GM19463 (cell line): ENCODE data around the gene NFX1.
A peak's percentile ranks its signal among the peaks of the same experiment; 100 is the strongest.
"Not testable (repeated sequence)": the region's sequence is repeated elsewhere in the genome, so short reads cannot be mapped to it uniquely, and the experiment has no call there.

ENCODE experiments used
- ATAC-seq: cut with Tn5 transposase; IDR thresholded peaks from one replicate; pipeline ENCODE4 v1.9.1; 2021; ENCODE audit warnings: mild to moderate bottlenecking, moderate library complexity; ENCODE audit not compliant: unreplicated experiment

Gene NFX1

GRCh38 chr9:33354651-33355211, 64.4 kb downstream of the NFX1 start:
- no peak for ATAC-seq

GRCh38 chr9:33355933-33356332, 65.6 kb downstream of the NFX1 start:
- ATAC-seq, result no peak

GRCh38 chr9:33358641-33359040, 68.3 kb downstream of the NFX1 start:
- not testable (repeated sequence) for ATAC-seq

GRCh38 chr9:33364127-33364526, 73.8 kb downstream of the NFX1 start:
- ATAC-seq, result no peak

GRCh38 chr9:33364814-33365213, 74.5 kb downstream of the NFX1 start:
- ATAC-seq, result not testable (repeated sequence)

- no peak for ATAC-seq
Observed at GRCh38 chr9:33366979-33367480, 76.7 kb downstream of the NFX1 start.

GRCh38 chr9:33372900-33373299, 82.6 kb downstream of the NFX1 start:
- ATAC-seq, result no peak

GRCh38 chr9:33374190-33374589, 83.9 kb downstream of the NFX1 start:
- no peak for ATAC-seq

GRCh38 chr9:33374634-33375237, 84.4 kb downstream of the NFX1 start:
- ATAC-seq, result peak; percentile 42

- no peak for ATAC-seq
Observed at GRCh38 chr9:33375238-33375840, 85.0 kb downstream of the NFX1 start.

- no peak for ATAC-seq
Observed at GRCh38 chr9:33375841-33376321, 85.6 kb downstream of the NFX1 start.

- no peak for ATAC-seq
Observed at GRCh38 chr9:33377089-33377715, 86.9 kb downstream of the NFX1 start.

- ATAC-seq, result no peak
Observed at GRCh38 chr9:33378121-33378795, 87.9 kb downstream of the NFX1 start.

GRCh38 chr9:33379666-33380389, 89.5 kb downstream of the NFX1 start:
- ATAC-seq, result no peak

GRCh38 chr9:33380390-33381094, 90.2 kb downstream of the NFX1 start:
- no peak for ATAC-seq

GRCh38 chr9:33381231-33381791, 91.0 kb downstream of the NFX1 start:
- no peak for ATAC-seq

GRCh38 chr9:33382397-33382796, 92.1 kb downstream of the NFX1 start:
- not testable (repeated sequence) for ATAC-seq

- not testable (repeated sequence) for ATAC-seq
Observed at GRCh38 chr9:33383396-33383795, 93.1 kb downstream of the NFX1 start.

GRCh38 chr9:33385536-33385935, 95.2 kb downstream of the NFX1 start:
- not testable (repeated sequence) for ATAC-seq
